WTC11 (cell line): ENCODE measurements around the gene PVALEF. TPM values are rescaled to one million over a fixed set of nuclear protein-coding genes. Genes with fewer than 3 reads are reported as not detected.

Experiments used
- ATAC-seq: fragments of 200-7000 bp; cut with Tn5 transposase; 2 replicates; pipeline ENCODE4 v1.10.0; 2021; ENCODE audit warnings: mild to moderate bottlenecking, moderate library complexity
- CTCF ChIA-PET: fragments of 300-600 bp; sonication (Branson Sonifier 250); formaldehyde crosslinking; loops from one replicate; lab custom pipeline; 2021; ENCODE audit warnings: antibody characterized with exemption; lab: Charles Lee
- POLR2A ChIA-PET: fragments of 350-600 bp; sonication (Branson Sonifier 250); formaldehyde crosslinking; loops from one replicate; lab custom pipeline; 2021; ENCODE audit warnings: antibody characterized with exemption; lab: Charles Lee
- DNase-seq: peaks from one replicate; pipeline ENCODE4 v3.0.0; 2021; ENCODE audit warnings: low spot score
- H3K27ac Mint-ChIP-seq: 2 replicates; pipeline ENCODE4 v1.8.0; 2021; ENCODE audit warnings: mixed read lengths
- H3K27me3 Mint-ChIP-seq: 2 replicates; pipeline ENCODE4 v1.8.0; 2021; ENCODE audit warnings: low read depth, mild to moderate bottlenecking, moderate library complexity, mixed read lengths
- H3K36me3 Mint-ChIP-seq: 2 replicates; pipeline ENCODE4 v1.8.0; 2021; ENCODE audit warnings: mixed read lengths
- H3K4me1 Mint-ChIP-seq: 2 replicates; pipeline ENCODE4 v1.8.0; 2022; ENCODE audit warnings: mixed read lengths
- H3K4me3 Mint-ChIP-seq: 2 replicates; pipeline ENCODE4 v1.8.0; 2021; ENCODE audit warnings: mild to moderate bottlenecking, moderate library complexity, mixed read lengths
- H3K9me3 Mint-ChIP-seq: 2 replicates; pipeline ENCODE4 v1.8.0; 2021; ENCODE audit warnings: mixed read lengths
- CREB1 ChIP-seq: sonication (generic); formaldehyde crosslinking; IDR thresholded peaks from 2 replicates; pipeline ENCODE4 v1.8.0; 2023; ENCODE audit warnings: mild to moderate bottlenecking, missing genetic modification reagents
- ETV6 ChIP-seq: sonication (generic); formaldehyde crosslinking; IDR thresholded peaks from 2 replicates; pipeline ENCODE4 v1.8.1; 2022; ENCODE audit warnings: mild to moderate bottlenecking, missing genetic modification reagents
- GTF2I ChIP-seq: fragments of 250-450 bp; sonication (Bioruptor Pico); conservative IDR thresholded peaks from 2 replicates; pipeline ENCODE4 v1.4.0; 2021; ENCODE audit warnings: mild to moderate bottlenecking
- HMGA2 ChIP-seq: fragments of 250-450 bp; sonication (Bioruptor Pico); IDR thresholded peaks from 2 replicates; pipeline ENCODE4 v1.4.0; 2021; ENCODE audit warnings: mild to moderate bottlenecking, moderate library complexity
- JAZF1 ChIP-seq: fragments of 250-450 bp; sonication (Bioruptor Pico); IDR thresholded peaks from 2 replicates; pipeline ENCODE4 v1.9.0; 2021; ENCODE audit warnings: moderate library complexity, mild to moderate bottlenecking, inconsistent platforms
- MXD4 ChIP-seq: fragments of 250-450 bp; sonication (Bioruptor Pico); IDR thresholded peaks from 2 replicates; pipeline ENCODE4 v1.8.0; 2021; ENCODE audit warnings: mild to moderate bottlenecking, moderate library complexity, borderline replicate concordance
- NFYB ChIP-seq: sonication (generic); formaldehyde crosslinking; conservative IDR thresholded peaks from 2 replicates; pipeline ENCODE4 v1.8.0; 2022; ENCODE audit warnings: low read depth, missing genetic modification reagents
- NR1H2 ChIP-seq: sonication (generic); formaldehyde crosslinking; IDR thresholded peaks from 2 replicates; pipeline ENCODE4 v1.9.0; 2021; ENCODE audit warnings: mild to moderate bottlenecking, moderate library complexity, missing genetic modification reagents
- SOX15 ChIP-seq: fragments of 250-450 bp; sonication (Bioruptor Pico); IDR thresholded peaks from 2 replicates; pipeline ENCODE4 v1.9.0; 2021; ENCODE audit warnings: mild to moderate bottlenecking
- SP1 ChIP-seq: sonication (generic); formaldehyde crosslinking; conservative IDR thresholded peaks from 2 replicates; pipeline ENCODE4 v1.8.1; 2022; ENCODE audit warnings: missing genetic modification reagents
- TCF7 ChIP-seq: sonication (generic); formaldehyde crosslinking; IDR thresholded peaks from 2 replicates; pipeline ENCODE4 v1.8.0; 2022; ENCODE audit warnings: mild to moderate bottlenecking, low read depth, missing genetic modification reagents, moderate library complexity
- ZNF219 ChIP-seq: sonication (generic); formaldehyde crosslinking; IDR thresholded peaks from 2 replicates; pipeline ENCODE4 v1.8.0; 2023; ENCODE audit warnings: missing genetic modification reagents, mild to moderate bottlenecking, borderline replicate concordance
- ZNF416 ChIP-seq: fragments of 250-450 bp; sonication (Bioruptor Pico); IDR thresholded peaks from 2 replicates; pipeline ENCODE4 v1.9.0; 2021; ENCODE audit warnings: mild to moderate bottlenecking, inconsistent platforms
- ZNF423 ChIP-seq: fragments of 250-450 bp; sonication (Bioruptor Pico); IDR thresholded peaks from 2 replicates; pipeline ENCODE4 v2.1.2; 2022; ENCODE audit warnings: mild to moderate bottlenecking, moderate library complexity
- total RNA-seq: library from RNA; stranded (reverse); gene quantifications from 3 replicates; pipeline ENCODE4 v1.2.3, GENCODE V29; 2021
- TF ChIP-seq, protein P1 (sequence below): sonication (generic); formaldehyde crosslinking; IDR thresholded peaks from 2 replicates; pipeline ENCODE4 v1.8.1; 2023; ENCODE audit warnings: mild to moderate bottlenecking, missing genetic modification reagents
- TF ChIP-seq, protein P2 (sequence below): fragments of 200-600 bp; IDR thresholded peaks from 2 replicates; pipeline ENCODE4 v1.8.0; 2022; ENCODE audit warnings: antibody characterized with exemption
- TF ChIP-seq, protein P3 (sequence below): sonication (generic); formaldehyde crosslinking; IDR thresholded peaks from 2 replicates; pipeline ENCODE4 v1.8.1; 2023; ENCODE audit warnings: mild to moderate bottlenecking, missing genetic modification reagents, borderline replicate concordance
- TF ChIP-seq, protein P4 (sequence below): sonication (generic); formaldehyde crosslinking; conservative IDR thresholded peaks from 2 replicates; pipeline ENCODE4 v1.8.1; 2023; ENCODE audit warnings: mild to moderate bottlenecking, low read depth, missing genetic modification reagents, moderate library complexity
- TF ChIP-seq, protein P5 (sequence below): fragments of 250-450 bp; sonication (Bioruptor Pico); IDR thresholded peaks from 2 replicates; pipeline ENCODE4 v2.1.2; 2022; ENCODE audit warnings: mild to moderate bottlenecking, moderate library complexity

PVALEF gene
- total RNA-seq, 1 experiment from 2014 or later, result not detected

DNA sequence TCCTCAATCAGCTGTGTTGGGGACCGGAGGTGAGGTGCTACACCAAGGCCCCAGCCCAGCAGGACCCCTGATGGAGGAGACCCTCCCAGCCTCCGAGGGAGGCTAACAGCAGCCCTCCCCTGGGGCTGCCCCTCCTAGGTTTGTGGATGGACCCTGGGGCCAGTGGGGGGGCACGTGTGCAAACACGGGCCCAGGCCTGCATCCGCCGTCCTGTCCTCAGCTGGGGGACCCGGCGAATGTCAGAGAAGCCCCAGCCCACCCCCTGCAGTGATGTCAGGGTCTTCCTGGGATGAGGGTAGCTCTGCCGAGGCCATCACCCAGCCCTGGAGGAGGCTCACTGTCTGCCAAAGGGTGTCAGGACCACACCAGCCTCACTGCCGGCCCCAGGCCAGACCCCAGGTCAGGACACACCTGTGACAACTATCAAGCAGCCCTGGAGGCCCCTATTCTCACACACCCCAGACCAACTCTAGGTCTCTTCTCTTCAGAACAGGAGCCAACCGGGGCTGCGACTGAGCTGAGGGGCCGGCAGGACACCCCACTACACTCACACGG, 30.7 kb downstream of the PVALEF start:
- TF ChIP-seq, protein P1, sequence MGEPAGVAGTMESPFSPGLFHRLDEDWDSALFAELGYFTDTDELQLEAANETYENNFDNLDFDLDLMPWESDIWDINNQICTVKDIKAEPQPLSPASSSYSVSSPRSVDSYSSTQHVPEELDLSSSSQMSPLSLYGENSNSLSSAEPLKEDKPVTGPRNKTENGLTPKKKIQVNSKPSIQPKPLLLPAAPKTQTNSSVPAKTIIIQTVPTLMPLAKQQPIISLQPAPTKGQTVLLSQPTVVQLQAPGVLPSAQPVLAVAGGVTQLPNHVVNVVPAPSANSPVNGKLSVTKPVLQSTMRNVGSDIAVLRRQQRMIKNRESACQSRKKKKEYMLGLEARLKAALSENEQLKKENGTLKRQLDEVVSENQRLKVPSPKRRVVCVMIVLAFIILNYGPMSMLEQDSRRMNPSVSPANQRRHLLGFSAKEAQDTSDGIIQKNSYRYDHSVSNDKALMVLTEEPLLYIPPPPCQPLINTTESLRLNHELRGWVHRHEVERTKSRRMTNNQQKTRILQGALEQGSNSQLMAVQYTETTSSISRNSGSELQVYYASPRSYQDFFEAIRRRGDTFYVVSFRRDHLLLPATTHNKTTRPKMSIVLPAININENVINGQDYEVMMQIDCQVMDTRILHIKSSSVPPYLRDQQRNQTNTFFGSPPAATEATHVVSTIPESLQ (CRISPR knock-in tag), result no peak
- TF ChIP-seq MXD4 (CRISPR knock-in tag) (no peak), NR1H2 (CRISPR knock-in tag) (no peak), ZNF219 (CRISPR knock-in tag) (no peak), HMGA2 (CRISPR knock-in tag) (no peak), SOX15 (CRISPR knock-in tag) (no peak), ETV6 (CRISPR knock-in tag) (no peak), ZNF423 (CRISPR knock-in tag) (no peak), SP1 (CRISPR knock-in tag) (no peak), CREB1 (CRISPR knock-in tag) (no peak), TCF7 (no peak), NFYB (CRISPR knock-in tag) (no peak), JAZF1 (CRISPR knock-in tag) (no peak), GTF2I (CRISPR knock-in tag) (no peak)
- TF ChIP-seq, protein P2, sequence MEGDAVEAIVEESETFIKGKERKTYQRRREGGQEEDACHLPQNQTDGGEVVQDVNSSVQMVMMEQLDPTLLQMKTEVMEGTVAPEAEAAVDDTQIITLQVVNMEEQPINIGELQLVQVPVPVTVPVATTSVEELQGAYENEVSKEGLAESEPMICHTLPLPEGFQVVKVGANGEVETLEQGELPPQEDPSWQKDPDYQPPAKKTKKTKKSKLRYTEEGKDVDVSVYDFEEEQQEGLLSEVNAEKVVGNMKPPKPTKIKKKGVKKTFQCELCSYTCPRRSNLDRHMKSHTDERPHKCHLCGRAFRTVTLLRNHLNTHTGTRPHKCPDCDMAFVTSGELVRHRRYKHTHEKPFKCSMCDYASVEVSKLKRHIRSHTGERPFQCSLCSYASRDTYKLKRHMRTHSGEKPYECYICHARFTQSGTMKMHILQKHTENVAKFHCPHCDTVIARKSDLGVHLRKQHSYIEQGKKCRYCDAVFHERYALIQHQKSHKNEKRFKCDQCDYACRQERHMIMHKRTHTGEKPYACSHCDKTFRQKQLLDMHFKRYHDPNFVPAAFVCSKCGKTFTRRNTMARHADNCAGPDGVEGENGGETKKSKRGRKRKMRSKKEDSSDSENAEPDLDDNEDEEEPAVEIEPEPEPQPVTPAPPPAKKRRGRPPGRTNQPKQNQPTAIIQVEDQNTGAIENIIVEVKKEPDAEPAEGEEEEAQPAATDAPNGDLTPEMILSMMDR, result no peak
- TF ChIP-seq, protein P3, sequence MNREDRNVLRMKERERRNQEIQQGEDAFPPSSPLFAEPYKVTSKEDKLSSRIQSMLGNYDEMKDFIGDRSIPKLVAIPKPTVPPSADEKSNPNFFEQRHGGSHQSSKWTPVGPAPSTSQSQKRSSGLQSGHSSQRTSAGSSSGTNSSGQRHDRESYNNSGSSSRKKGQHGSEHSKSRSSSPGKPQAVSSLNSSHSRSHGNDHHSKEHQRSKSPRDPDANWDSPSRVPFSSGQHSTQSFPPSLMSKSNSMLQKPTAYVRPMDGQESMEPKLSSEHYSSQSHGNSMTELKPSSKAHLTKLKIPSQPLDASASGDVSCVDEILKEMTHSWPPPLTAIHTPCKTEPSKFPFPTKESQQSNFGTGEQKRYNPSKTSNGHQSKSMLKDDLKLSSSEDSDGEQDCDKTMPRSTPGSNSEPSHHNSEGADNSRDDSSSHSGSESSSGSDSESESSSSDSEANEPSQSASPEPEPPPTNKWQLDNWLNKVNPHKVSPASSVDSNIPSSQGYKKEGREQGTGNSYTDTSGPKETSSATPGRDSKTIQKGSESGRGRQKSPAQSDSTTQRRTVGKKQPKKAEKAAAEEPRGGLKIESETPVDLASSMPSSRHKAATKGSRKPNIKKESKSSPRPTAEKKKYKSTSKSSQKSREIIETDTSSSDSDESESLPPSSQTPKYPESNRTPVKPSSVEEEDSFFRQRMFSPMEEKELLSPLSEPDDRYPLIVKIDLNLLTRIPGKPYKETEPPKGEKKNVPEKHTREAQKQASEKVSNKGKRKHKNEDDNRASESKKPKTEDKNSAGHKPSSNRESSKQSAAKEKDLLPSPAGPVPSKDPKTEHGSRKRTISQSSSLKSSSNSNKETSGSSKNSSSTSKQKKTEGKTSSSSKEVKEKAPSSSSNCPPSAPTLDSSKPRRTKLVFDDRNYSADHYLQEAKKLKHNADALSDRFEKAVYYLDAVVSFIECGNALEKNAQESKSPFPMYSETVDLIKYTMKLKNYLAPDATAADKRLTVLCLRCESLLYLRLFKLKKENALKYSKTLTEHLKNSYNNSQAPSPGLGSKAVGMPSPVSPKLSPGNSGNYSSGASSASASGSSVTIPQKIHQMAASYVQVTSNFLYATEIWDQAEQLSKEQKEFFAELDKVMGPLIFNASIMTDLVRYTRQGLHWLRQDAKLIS, result no peak
- POLR2A ChIA-PET, result no interaction called here
- Mint-ChIP-seq H3K27ac (no peak overlapping the region), H3K4me3 (no peak overlapping the region), H3K27me3 (no peaks in the 10 kb centered on the region), H3K4me1 (no peaks in the 10 kb centered on the region), H3K36me3 (peaks cover 2% of the 10 kb centered on the region; the same call in 1 of the 2 replicates), H3K9me3 (no peaks in the 10 kb centered on the region)
- ATAC-seq, result no peak
- DNase-seq, result no peak
- CTCF ChIA-PET, result no interaction called here

DNA sequence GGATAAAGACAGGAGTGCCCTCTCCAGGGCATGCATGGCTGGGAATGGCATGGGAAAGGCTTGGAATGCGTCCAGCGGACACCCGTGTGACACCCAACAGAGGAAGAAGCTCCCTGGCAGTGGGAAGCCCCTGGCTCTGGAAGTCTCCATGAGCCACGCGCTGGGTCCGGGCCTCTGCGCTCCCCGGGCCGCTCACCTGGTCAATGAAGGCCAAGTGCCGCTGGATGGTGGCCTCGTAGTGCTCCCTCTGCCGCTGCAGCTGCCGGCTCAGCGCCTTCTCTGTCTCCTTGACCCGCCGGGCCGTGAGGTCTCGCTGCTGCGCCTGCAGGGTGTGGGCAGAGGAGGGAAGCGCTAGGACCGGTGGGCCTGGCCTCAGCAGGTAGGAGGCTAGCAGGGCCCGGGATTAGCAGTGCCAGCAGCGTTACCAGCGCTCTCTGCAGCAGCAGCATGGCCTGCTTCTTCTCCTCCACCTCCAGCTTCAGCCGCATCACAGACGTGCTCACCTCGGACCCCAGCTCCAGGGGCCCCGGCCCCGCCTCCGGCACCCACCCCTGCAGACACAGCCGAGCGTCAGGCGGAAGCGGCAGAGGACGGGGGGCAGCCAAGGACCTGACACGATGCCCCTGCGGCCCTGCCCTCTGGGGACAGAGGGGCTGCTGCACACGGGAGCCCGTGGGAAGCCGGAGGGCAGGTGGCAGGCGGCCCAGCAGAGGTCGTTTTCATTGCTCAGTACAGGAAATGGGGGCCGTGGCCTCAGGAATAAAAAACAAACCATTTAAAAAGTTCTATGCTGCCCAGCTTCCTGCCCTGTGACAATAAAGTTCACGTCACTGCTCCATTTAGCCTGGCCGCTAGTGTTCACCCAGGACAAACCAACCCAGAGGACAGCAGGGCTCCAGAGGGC, 31.4 kb downstream of the PVALEF start:
- Mint-ChIP-seq H3K9me3 (no peaks in the 10 kb centered on the region), H3K36me3 (peaks cover 2% of the 10 kb centered on the region; the same call in 1 of the 2 replicates), H3K27ac (no peak overlapping the region), H3K4me3 (no peak overlapping the region), H3K27me3 (no peaks in the 10 kb centered on the region), H3K4me1 (no peaks in the 10 kb centered on the region)
- POLR2A ChIA-PET, result no interaction called here
- no peak for ATAC-seq
- CTCF ChIA-PET, result no interaction called here
- DNase-seq, result no peak
- TF ChIP-seq, protein P4, sequence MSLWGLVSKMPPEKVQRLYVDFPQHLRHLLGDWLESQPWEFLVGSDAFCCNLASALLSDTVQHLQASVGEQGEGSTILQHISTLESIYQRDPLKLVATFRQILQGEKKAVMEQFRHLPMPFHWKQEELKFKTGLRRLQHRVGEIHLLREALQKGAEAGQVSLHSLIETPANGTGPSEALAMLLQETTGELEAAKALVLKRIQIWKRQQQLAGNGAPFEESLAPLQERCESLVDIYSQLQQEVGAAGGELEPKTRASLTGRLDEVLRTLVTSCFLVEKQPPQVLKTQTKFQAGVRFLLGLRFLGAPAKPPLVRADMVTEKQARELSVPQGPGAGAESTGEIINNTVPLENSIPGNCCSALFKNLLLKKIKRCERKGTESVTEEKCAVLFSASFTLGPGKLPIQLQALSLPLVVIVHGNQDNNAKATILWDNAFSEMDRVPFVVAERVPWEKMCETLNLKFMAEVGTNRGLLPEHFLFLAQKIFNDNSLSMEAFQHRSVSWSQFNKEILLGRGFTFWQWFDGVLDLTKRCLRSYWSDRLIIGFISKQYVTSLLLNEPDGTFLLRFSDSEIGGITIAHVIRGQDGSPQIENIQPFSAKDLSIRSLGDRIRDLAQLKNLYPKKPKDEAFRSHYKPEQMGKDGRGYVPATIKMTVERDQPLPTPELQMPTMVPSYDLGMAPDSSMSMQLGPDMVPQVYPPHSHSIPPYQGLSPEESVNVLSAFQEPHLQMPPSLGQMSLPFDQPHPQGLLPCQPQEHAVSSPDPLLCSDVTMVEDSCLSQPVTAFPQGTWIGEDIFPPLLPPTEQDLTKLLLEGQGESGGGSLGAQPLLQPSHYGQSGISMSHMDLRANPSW (CRISPR knock-in tag), result no peak
- TF ChIP-seq, protein P3, result no peak
- TF ChIP-seq ZNF416 (CRISPR knock-in tag), result no peak
- TF ChIP-seq, protein P5, sequence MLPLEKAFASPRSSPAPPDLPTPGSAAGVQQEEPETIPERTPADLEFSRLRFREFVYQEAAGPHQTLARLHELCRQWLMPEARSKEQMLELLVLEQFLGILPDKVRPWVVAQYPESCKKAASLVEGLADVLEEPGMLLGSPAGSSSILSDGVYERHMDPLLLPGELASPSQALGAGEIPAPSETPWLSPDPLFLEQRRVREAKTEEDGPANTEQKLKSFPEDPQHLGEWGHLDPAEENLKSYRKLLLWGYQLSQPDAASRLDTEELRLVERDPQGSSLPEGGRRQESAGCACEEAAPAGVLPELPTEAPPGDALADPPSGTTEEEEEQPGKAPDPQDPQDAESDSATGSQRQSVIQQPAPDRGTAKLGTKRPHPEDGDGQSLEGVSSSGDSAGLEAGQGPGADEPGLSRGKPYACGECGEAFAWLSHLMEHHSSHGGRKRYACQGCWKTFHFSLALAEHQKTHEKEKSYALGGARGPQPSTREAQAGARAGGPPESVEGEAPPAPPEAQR (CRISPR knock-in tag), result no peak
